Placental epithelial cell (primary cell): ENCODE measurements around the gene CHST15. TPM values are rescaled to one million over a fixed set of nuclear protein-coding genes. Genes with fewer than 3 reads are reported as not detected.

Source experiments
- total RNA-seq: library from RNA; depleted of rRNA; stranded (reverse); fragments of >200 nt; gene quantifications from 2 replicates; pipeline ENCODE4 v1.2.3, GENCODE V29; 2012

The CHST15 gene, protein sequence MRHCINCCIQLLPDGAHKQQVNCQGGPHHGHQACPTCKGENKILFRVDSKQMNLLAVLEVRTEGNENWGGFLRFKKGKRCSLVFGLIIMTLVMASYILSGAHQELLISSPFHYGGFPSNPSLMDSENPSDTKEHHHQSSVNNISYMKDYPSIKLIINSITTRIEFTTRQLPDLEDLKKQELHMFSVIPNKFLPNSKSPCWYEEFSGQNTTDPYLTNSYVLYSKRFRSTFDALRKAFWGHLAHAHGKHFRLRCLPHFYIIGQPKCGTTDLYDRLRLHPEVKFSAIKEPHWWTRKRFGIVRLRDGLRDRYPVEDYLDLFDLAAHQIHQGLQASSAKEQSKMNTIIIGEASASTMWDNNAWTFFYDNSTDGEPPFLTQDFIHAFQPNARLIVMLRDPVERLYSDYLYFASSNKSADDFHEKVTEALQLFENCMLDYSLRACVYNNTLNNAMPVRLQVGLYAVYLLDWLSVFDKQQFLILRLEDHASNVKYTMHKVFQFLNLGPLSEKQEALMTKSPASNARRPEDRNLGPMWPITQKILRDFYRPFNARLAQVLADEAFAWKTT
- 4.7 and 16.1 TPM in 2 replicates for total RNA-seq

GRCh38 chr10:124092860-124093773 lies at the start of gene CHST15:
TSS of gene CHST15 (minus strand) at chr10:124093598. CDS start at chr10:124046212, 47,386 bp downstream.

Other genes starting within 250 kb of the CHST15 start
- gene CPXM2, start 201.8 kb downstream of the CHST15 start, total RNA-seq: 3.3 and 12.2 TPM in 2 replicates